HEK293 (cell line): ENCODE measurements around the gene MORC1.

ENCODE experiments used
- CTCF ChIA-PET: fragments of 350-600 bp; formaldehyde crosslinking; extraction: SDS; loops from one replicate; lab custom pipeline; 2021; ENCODE audit warnings: antibody characterized with exemption; lab: Yijun Ruan, JAX
- POLR2A ChIA-PET: fragments of 300-600 bp; formaldehyde crosslinking; extraction: SDS; loops from one replicate; lab custom pipeline; 2020; ENCODE audit warnings: antibody characterized with exemption, inconsistent platforms; lab: Yijun Ruan, JAX
- H3K27ac ChIP-seq: fragments of 200-500 bp; sonication (Bioruptor generic); 2 replicates; pipeline ENCODE4 v1.5.1; 2014; ENCODE audit warnings: low read depth, low read length, control low read depth, inconsistent platforms; ENCODE audit errors: extremely low read depth
- H3K36me3 ChIP-seq, 2 experiments: fragments of 200-500 bp in 1 of 2; sonication (Bioruptor generic) in 1 of 2; 1 replicate in 1 of 2; 2 replicates in 1 of 2; pipeline ENCODE4 v1.5.1; 2014 to 2017; ENCODE audit warnings: inconsistent platforms in 2 of 2, low read length in 2 of 2; ENCODE audit not compliant: control insufficient read depth in 2 of 2, insufficient read depth in 1 of 2
- H3K4me1 ChIP-seq: fragments of 200-500 bp; sonication (Bioruptor generic); 2 replicates; pipeline ENCODE4 v1.5.1; 2014; ENCODE audit warnings: mild to moderate bottlenecking, low read length, inconsistent platforms; ENCODE audit not compliant: control insufficient read depth, insufficient read depth
- H3K4me3 ChIP-seq: 2 replicates; pipeline ENCODE4 v1.5.1; 2011; ENCODE audit warnings: low read depth, mild to moderate bottlenecking, control low read depth, low read length, moderate library complexity
- H3K9me3 ChIP-seq: fragments of 200-500 bp; sonication (Bioruptor generic); 2 replicates; pipeline ENCODE4 v1.5.1; 2014; ENCODE audit warnings: low read depth, low read length, inconsistent platforms; ENCODE audit not compliant: control insufficient read depth, insufficient read depth
- GFI1B ChIP-seq: fragments of 450-650 bp; formaldehyde crosslinking; IDR thresholded peaks from 2 replicates; pipeline ENCODE4 v1.5.1; 2016; ENCODE audit warnings: missing biosample characterization, missing genetic modification characterization
- GLIS2 ChIP-seq: fragments of 450-650 bp; formaldehyde crosslinking; IDR thresholded peaks from 2 replicates; pipeline ENCODE4 v1.5.1; 2016; ENCODE audit warnings: missing biosample characterization, missing genetic modification characterization
- MZF1 ChIP-seq: fragments of 450-650 bp; formaldehyde crosslinking; IDR thresholded peaks from 2 replicates; pipeline ENCODE4 v1.5.1; 2017; ENCODE audit warnings: missing biosample characterization, missing genetic modification characterization, borderline replicate concordance
- SP2 ChIP-seq: fragments of 450-650 bp; formaldehyde crosslinking; IDR thresholded peaks from 2 replicates; pipeline ENCODE4 v1.5.1; 2016; ENCODE audit warnings: missing biosample characterization, missing genetic modification characterization
- ZBTB20 ChIP-seq: fragments of 450-650 bp; formaldehyde crosslinking; IDR thresholded peaks from 2 replicates; pipeline ENCODE4 v1.5.1; 2016; ENCODE audit warnings: missing biosample characterization, missing genetic modification characterization
- ZBTB21 ChIP-seq: fragments of 450-650 bp; formaldehyde crosslinking; IDR thresholded peaks from 2 replicates; pipeline ENCODE4 v1.5.1; 2017; ENCODE audit warnings: missing biosample characterization, missing genetic modification characterization
- ZNF114 ChIP-seq: fragments of 450-650 bp; formaldehyde crosslinking; IDR thresholded peaks from 2 replicates; pipeline ENCODE4 v1.5.0; 2017; ENCODE audit warnings: missing biosample characterization, missing genetic modification characterization
- ZNF174 ChIP-seq: fragments of 450-650 bp; formaldehyde crosslinking; IDR thresholded peaks from 2 replicates; pipeline ENCODE4 v1.5.0; 2017; ENCODE audit warnings: missing biosample characterization, mild to moderate bottlenecking, missing genetic modification characterization
- ZNF175 ChIP-seq: fragments of 450-650 bp; formaldehyde crosslinking; IDR thresholded peaks from 2 replicates; pipeline ENCODE4 v1.5.1; 2016; ENCODE audit warnings: missing biosample characterization, missing genetic modification characterization
- ZNF239 ChIP-seq: fragments of 450-650 bp; formaldehyde crosslinking; IDR thresholded peaks from 2 replicates; pipeline ENCODE4 v1.5.1; 2016; ENCODE audit warnings: missing biosample characterization, missing genetic modification characterization
- ZNF292 ChIP-seq: fragments of 450-650 bp; formaldehyde crosslinking; IDR thresholded peaks from 2 replicates; pipeline ENCODE4 v1.5.1; 2016; ENCODE audit warnings: low read depth, missing biosample characterization, missing genetic modification characterization, borderline replicate concordance
- ZNF391 ChIP-seq: fragments of 450-650 bp; formaldehyde crosslinking; IDR thresholded peaks from 2 replicates; pipeline ENCODE4 v1.5.1; 2016; ENCODE audit warnings: low read depth, missing biosample characterization, missing genetic modification characterization, borderline replicate concordance
- ZNF510 ChIP-seq: fragments of 450-650 bp; formaldehyde crosslinking; IDR thresholded peaks from 2 replicates; pipeline ENCODE4 v1.5.1; 2018; ENCODE audit warnings: mild to moderate bottlenecking, missing genetic modification characterization, missing biosample characterization; ENCODE audit not compliant: insufficient replicate concordance
- ZNF521 ChIP-seq: fragments of 450-650 bp; formaldehyde crosslinking; IDR thresholded peaks from 2 replicates; pipeline ENCODE4 v1.5.1; 2017; ENCODE audit warnings: missing biosample characterization, mild to moderate bottlenecking, missing genetic modification characterization
- ZNF544 ChIP-seq: fragments of 450-650 bp; formaldehyde crosslinking; IDR thresholded peaks from 2 replicates; pipeline ENCODE4 v1.5.0; 2017; ENCODE audit warnings: missing biosample characterization, missing genetic modification characterization
- ZNF561 ChIP-seq: fragments of 450-650 bp; IDR thresholded peaks from 2 replicates; pipeline ENCODE4 v1.5.1; 2018; ENCODE audit warnings: missing biosample characterization, missing genetic modification characterization, borderline replicate concordance
- ZNF654 ChIP-seq: fragments of 450-650 bp; formaldehyde crosslinking; IDR thresholded peaks from 2 replicates; pipeline ENCODE4 v1.5.1; 2016; ENCODE audit warnings: low read depth, missing biosample characterization, missing genetic modification characterization
- ZNF768 ChIP-seq: fragments of 450-650 bp; formaldehyde crosslinking; IDR thresholded peaks from 2 replicates; pipeline ENCODE4 v1.5.1; 2018; ENCODE audit warnings: missing biosample characterization, mild to moderate bottlenecking, missing genetic modification characterization
- ZNF843 ChIP-seq: fragments of 450-650 bp; formaldehyde crosslinking; IDR thresholded peaks from 2 replicates; pipeline ENCODE4 v1.5.1; 2016; ENCODE audit warnings: missing biosample characterization, missing genetic modification characterization
- ZXDB ChIP-seq: fragments of 450-650 bp; formaldehyde crosslinking; IDR thresholded peaks from 2 replicates; pipeline ENCODE4 v1.5.1; 2016; ENCODE audit warnings: missing biosample characterization, missing genetic modification characterization
- TF ChIP-seq, protein P1 (sequence below): fragments of 450-650 bp; formaldehyde crosslinking; IDR thresholded peaks from 2 replicates; pipeline ENCODE4; 2016; ENCODE audit warnings: missing biosample characterization, missing genetic modification characterization
- TF ChIP-seq, protein P2 (sequence below): IDR thresholded peaks from 2 replicates; pipeline ENCODE4 v1.6.1; 2011; ENCODE audit warnings: mild to moderate bottlenecking, low read depth, low read length, borderline replicate concordance
- TF ChIP-seq, protein P3 (sequence below): fragments of 450-650 bp; formaldehyde crosslinking; IDR thresholded peaks from 2 replicates; pipeline ENCODE4 v1.5.1; 2017; ENCODE audit warnings: missing biosample characterization, missing genetic modification characterization
- TF ChIP-seq, protein P4 (sequence below): fragments of 450-650 bp; formaldehyde crosslinking; IDR thresholded peaks from 2 replicates; pipeline ENCODE4 v1.5.1; 2016; ENCODE audit warnings: missing biosample characterization, missing genetic modification characterization
- TF ChIP-seq, protein P5 (sequence below): fragments of 450-650 bp; formaldehyde crosslinking; IDR thresholded peaks from 2 replicates; pipeline ENCODE4 v1.5.1; 2016; ENCODE audit warnings: missing biosample characterization, missing genetic modification characterization

MORC1 gene

DNA sequence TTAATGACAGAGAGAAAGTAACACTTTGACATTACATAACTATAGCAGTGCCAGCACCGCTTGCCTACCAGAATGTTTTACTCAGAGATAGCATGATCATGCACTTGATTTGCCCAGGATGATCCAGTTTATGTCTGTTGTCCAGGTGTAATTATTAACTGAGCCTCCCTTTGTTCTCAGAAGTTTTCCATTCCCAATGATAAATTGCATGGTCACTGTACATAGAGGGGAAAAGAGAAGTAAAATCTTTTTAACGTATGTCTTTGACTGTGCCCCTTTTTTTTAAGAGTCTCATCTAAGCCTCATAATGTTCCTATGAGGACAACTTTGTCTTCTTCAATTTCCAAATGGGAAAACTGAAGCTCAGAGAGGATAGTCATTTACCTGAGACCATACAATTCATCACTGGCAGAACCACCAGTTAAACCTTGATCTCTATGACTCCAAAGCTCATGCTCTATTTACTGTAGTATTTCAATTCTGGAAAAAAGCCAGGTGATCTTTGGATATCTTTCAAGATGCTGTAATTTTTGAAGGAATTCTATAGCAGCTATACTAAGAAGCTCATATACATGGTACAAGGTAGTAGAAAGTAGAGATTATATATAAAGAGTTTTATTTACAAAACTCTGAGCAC, 43.7 kb upstream of the MORC1 start:
- CTCF ChIA-PET, result interaction anchor here (0.6 kb wide), 1 partner anchor 1419 kb away, joined by 3 read pairs; no protein-coding TSS in a partner anchor
- Histone ChIP-seq H3K9me3 (no peaks in the 10 kb centered on the region), H3K4me3 (no peak overlapping the region), H3K4me1 (no peaks in the 10 kb centered on the region), H3K27ac (no peak overlapping the region), H3K36me3 (no peaks in the 10 kb centered on the region)
- POLR2A ChIA-PET, result no interaction called here
- no peak for TF ChIP-seq SP2 (tag by site-specific recombination)
- TF ChIP-seq ZNF768, result no peak
- TF ChIP-seq ZNF174, result no peak
- TF ChIP-seq ZNF654, result no peak
- TF ChIP-seq ZNF521 (tag by site-specific recombination), result no peak
- no peak for TF ChIP-seq ZNF292
- no peak for TF ChIP-seq ZNF175
- no peak for TF ChIP-seq ZNF114 (tag by site-specific recombination)
- no peak for TF ChIP-seq ZBTB21 (tag by site-specific recombination)

DNA sequence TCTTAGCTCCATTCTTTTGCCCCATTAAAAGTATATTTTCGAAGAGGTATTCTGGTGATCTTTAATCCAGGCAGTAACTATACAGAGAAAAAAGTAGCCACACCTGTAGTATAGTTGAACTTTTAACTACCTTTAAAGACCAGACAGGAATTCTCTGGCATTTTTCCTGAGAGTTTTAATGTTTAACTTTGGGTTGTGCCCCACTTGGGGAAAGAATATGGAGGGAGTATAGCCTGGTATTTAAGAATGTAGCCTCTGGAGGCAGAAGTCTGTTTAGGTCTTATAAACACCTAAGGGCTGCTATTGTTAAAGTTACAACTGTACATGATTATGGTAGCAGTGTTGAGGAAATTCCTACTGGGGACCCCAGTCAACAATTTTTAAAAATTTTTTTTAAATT, 37.9 kb upstream of the MORC1 start:
- no peak for TF ChIP-seq ZNF175
- TF ChIP-seq MZF1 (tag by site-specific recombination), result no peak
- TF ChIP-seq ZNF391 (tag by site-specific recombination), result no peak
- no peak for TF ChIP-seq ZNF843 (tag by site-specific recombination)
- TF ChIP-seq, protein P1, sequence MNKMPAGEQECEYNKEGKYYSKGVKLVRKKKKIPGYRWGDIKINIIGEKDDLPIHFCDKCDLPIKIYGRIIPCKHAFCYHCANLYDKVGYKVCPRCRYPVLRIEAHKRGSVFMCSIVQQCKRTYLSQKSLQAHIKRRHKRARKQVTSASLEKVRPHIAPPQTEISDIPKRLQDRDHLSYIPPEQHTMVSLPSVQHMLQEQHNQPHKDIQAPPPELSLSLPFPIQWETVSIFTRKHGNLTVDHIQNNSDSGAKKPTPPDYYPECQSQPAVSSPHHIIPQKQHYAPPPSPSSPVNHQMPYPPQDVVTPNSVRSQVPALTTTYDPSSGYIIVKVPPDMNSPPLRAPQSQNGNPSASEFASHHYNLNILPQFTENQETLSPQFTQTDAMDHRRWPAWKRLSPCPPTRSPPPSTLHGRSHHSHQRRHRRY (tag by site-specific recombination), result no peak
- TF ChIP-seq, protein P2, sequence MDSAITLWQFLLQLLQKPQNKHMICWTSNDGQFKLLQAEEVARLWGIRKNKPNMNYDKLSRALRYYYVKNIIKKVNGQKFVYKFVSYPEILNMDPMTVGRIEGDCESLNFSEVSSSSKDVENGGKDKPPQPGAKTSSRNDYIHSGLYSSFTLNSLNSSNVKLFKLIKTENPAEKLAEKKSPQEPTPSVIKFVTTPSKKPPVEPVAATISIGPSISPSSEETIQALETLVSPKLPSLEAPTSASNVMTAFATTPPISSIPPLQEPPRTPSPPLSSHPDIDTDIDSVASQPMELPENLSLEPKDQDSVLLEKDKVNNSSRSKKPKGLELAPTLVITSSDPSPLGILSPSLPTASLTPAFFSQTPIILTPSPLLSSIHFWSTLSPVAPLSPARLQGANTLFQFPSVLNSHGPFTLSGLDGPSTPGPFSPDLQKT, result no peak
- no peak for TF ChIP-seq ZXDB (tag by site-specific recombination)
- no peak for TF ChIP-seq ZNF510
- TF ChIP-seq GFI1B, result no peak
- TF ChIP-seq, protein P3, sequence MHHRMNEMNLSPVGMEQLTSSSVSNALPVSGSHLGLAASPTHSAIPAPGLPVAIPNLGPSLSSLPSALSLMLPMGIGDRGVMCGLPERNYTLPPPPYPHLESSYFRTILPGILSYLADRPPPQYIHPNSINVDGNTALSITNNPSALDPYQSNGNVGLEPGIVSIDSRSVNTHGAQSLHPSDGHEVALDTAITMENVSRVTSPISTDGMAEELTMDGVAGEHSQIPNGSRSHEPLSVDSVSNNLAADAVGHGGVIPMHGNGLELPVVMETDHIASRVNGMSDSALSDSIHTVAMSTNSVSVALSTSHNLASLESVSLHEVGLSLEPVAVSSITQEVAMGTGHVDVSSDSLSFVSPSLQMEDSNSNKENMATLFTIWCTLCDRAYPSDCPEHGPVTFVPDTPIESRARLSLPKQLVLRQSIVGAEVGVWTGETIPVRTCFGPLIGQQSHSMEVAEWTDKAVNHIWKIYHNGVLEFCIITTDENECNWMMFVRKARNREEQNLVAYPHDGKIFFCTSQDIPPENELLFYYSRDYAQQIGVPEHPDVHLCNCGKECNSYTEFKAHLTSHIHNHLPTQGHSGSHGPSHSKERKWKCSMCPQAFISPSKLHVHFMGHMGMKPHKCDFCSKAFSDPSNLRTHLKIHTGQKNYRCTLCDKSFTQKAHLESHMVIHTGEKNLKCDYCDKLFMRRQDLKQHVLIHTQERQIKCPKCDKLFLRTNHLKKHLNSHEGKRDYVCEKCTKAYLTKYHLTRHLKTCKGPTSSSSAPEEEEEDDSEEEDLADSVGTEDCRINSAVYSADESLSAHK (tag by site-specific recombination), result no peak
- no peak for TF ChIP-seq ZNF239 (tag by site-specific recombination)
- TF ChIP-seq, protein P4, sequence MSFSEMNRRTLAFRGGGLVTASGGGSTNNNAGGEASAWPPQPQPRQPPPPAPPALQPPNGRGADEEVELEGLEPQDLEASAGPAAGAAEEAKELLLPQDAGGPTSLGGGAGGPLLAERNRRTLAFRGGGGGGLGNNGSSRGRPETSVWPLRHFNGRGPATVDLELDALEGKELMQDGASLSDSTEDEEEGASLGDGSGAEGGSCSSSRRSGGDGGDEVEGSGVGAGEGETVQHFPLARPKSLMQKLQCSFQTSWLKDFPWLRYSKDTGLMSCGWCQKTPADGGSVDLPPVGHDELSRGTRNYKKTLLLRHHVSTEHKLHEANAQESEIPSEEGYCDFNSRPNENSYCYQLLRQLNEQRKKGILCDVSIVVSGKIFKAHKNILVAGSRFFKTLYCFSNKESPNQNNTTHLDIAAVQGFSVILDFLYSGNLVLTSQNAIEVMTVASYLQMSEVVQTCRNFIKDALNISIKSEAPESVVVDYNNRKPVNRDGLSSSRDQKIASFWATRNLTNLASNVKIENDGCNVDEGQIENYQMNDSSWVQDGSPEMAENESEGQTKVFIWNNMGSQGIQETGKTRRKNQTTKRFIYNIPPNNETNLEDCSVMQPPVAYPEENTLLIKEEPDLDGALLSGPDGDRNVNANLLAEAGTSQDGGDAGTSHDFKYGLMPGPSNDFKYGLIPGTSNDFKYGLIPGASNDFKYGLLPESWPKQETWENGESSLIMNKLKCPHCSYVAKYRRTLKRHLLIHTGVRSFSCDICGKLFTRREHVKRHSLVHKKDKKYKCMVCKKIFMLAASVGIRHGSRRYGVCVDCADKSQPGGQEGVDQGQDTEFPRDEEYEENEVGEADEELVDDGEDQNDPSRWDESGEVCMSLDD (tag by site-specific recombination), result no peak
- TF ChIP-seq GLIS2 (tag by site-specific recombination), result no peak
- no peak for TF ChIP-seq ZNF561 (tag by site-specific recombination)
- no peak for TF ChIP-seq ZBTB20 (tag by site-specific recombination)
- no peak for TF ChIP-seq SP2 (tag by site-specific recombination)
- TF ChIP-seq ZNF544 (tag by site-specific recombination), result no peak
- TF ChIP-seq, protein P5, sequence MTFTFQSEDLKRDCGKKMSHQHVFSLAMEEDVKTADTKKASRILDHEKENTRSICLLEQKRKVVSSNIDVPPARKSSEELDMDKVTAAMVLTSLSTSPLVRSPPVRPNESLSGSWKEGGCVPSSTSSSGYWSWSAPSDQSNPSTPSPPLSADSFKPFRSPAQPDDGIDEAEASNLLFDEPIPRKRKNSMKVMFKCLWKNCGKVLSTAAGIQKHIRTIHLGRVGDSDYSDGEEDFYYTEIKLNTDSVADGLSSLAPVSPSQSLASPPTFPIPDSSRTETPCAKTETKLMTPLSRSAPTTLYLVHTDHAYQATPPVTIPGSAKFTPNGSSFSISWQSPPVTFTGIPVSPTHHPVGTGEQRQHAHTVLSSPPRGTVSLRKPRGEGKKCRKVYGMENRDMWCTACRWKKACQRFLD, result no peak
- ChIA-PET POLR2A (no interaction called here), CTCF (no interaction called here)
- Histone ChIP-seq H3K4me1 (no peaks in the 10 kb centered on the region), H3K4me3 (no peak overlapping the region), H3K36me3 (no peaks in the 10 kb centered on the region), H3K27ac (no peak overlapping the region), H3K9me3 (no peaks in the 10 kb centered on the region)
